Lower leg skin (tissue), 3 donors: ENCODE results near the gene JKAMP.

Experiments
- CTCF ChIP-seq, 3 donors: fragments of 450-650 bp; IDR thresholded peaks; one replicate each; pipeline ENCODE4 v1.5.1; 2016; ENCODE audit warnings: antibody characterized with exemption in 3 of 3, mild to moderate bottlenecking in 3 of 3, moderate library complexity in 2 of 3
- POLR2A ChIP-seq, 2 donors: fragments of 450-650 bp; IDR thresholded peaks; one replicate each; pipeline ENCODE4 v1.6.1; 2016 to 2017; ENCODE audit warnings: antibody characterized with exemption in 2 of 2, mild to moderate bottlenecking in 1 of 2, moderate library complexity in 1 of 2

- TF ChIP-seq CTCF (IDR thresholded peaks at IDR 0.05) (no peak), POLR2A (IDR thresholded peaks at IDR 0.05) (no peak)
Observed at GRCh38 chr14:59464486-59465315, 19.6 kb upstream of the JKAMP start.
